HEK293T (cell line): ENCODE measurements around the gene EVPL.

Experiments used
- CTCF ChIA-PET: fragments of 350-600 bp; formaldehyde crosslinking; extraction: SDS; loops from one replicate; lab custom pipeline; 2021; ENCODE audit warnings: antibody characterized with exemption, inconsistent platforms; lab: Yijun Ruan, JAX
- POLR2A ChIA-PET: fragments of 350-600 bp; formaldehyde crosslinking; extraction: SDS; loops from one replicate; lab custom pipeline; 2020; ENCODE audit warnings: antibody characterized with exemption, inconsistent platforms; lab: Yijun Ruan, JAX
- DNase-seq: peaks from one replicate; pipeline ENCODE4 v3.0.0; 2012; ENCODE audit warnings: mixed read lengths; ENCODE audit errors: extremely low spot score
- ARNT ChIP-seq: fragments of 450-650 bp; IDR thresholded peaks from 2 replicates; pipeline ENCODE4 v1.6.1; 2017; ENCODE audit warnings: mild to moderate bottlenecking
- BHLHE40 ChIP-seq: fragments of 450-650 bp; IDR thresholded peaks from 2 replicates; pipeline ENCODE4 v1.6.1; 2016; ENCODE audit warnings: mild to moderate bottlenecking, moderate library complexity, borderline replicate concordance
- CTBP1 ChIP-seq: fragments of 450-650 bp; IDR thresholded peaks from 2 replicates; pipeline ENCODE4 v1.6.1; 2016; ENCODE audit warnings: borderline replicate concordance
- ELF4 ChIP-seq: fragments of 450-650 bp; IDR thresholded peaks from 2 replicates; pipeline ENCODE4 v1.6.1; 2017; ENCODE audit warnings: antibody characterized with exemption
- FOXA1 ChIP-seq: fragments of 450-650 bp; IDR thresholded peaks from 2 replicates; pipeline ENCODE4 v1.6.1; 2016; ENCODE audit warnings: mild to moderate bottlenecking
- FOXK2 ChIP-seq: fragments of 450-650 bp; IDR thresholded peaks from 2 replicates; pipeline ENCODE4 v1.6.1; 2016; ENCODE audit warnings: mild to moderate bottlenecking
- FOXM1 ChIP-seq: fragments of 450-650 bp; IDR thresholded peaks from 2 replicates; pipeline ENCODE4 v1.6.1; 2017; ENCODE audit warnings: mild to moderate bottlenecking, borderline replicate concordance
- HDGF ChIP-seq: fragments of 450-650 bp; IDR thresholded peaks from 2 replicates; pipeline ENCODE4 v1.6.1; 2017; ENCODE audit warnings: antibody characterized with exemption, borderline replicate concordance
- L3MBTL2 ChIP-seq: fragments of 450-650 bp; conservative IDR thresholded peaks from 2 replicates; pipeline ENCODE4 v1.6.1; 2016; ENCODE audit warnings: mild to moderate bottlenecking
- LEF1 ChIP-seq: fragments of 450-650 bp; IDR thresholded peaks from 2 replicates; pipeline ENCODE4 v1.6.1; 2017; ENCODE audit warnings: mild to moderate bottlenecking, borderline replicate concordance
- NFRKB ChIP-seq: fragments of 450-650 bp; IDR thresholded peaks from 2 replicates; pipeline ENCODE4 v1.6.1; 2016; ENCODE audit warnings: mild to moderate bottlenecking, moderate library complexity
- SP1 ChIP-seq: fragments of 450-650 bp; IDR thresholded peaks from 2 replicates; pipeline ENCODE4 v1.6.1; 2017
- SUZ12 ChIP-seq: fragments of 450-650 bp; IDR thresholded peaks from 2 replicates; pipeline ENCODE4 v1.6.1; 2016; ENCODE audit warnings: mild to moderate bottlenecking
- TARDBP ChIP-seq: fragments of 450-650 bp; IDR thresholded peaks from 2 replicates; pipeline ENCODE4 v1.6.1; 2016
- ZNF384 ChIP-seq: fragments of 450-650 bp; IDR thresholded peaks from 2 replicates; pipeline ENCODE4 v1.6.1; 2016
- TF ChIP-seq, protein P1 (sequence below): fragments of 450-650 bp; IDR thresholded peaks from 2 replicates; pipeline ENCODE4 v1.6.1; 2016

EVPL gene

DNA sequence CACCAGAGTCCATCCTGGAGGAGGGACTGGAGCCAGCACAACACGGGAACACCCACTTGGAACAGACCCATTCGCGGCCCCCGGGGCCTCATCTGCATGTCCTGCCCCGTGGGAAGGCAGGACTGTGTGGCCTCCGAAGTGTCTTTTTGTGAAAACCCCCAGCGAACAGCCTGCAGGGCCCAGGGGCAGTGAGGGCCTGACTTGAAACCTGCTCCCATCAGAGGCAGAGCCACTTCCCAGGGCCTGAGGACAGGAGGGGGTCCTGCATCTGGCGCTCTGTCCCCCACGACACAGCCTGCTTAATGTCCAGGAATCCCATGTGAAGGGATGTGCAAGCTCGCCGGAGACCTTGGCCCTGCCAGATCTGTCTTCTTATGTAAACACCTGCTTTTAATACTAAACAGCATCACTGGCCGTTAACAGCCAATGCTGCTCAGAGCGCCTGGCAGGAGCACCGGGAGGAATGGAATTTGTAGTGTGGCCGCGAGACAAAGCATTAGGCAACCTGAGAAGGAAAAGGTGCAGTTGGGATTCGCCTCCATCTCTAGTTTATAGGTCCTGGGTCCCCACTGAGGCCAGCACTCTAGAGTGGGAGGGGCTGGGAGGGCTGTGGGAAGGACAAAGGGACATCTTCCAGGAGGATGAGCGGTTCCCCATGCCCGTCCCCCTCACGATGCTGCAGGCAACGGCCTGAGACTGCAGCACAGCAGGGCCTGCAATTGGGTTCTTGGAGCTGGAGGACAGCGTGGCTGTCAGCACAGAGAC lies 9.6 kb upstream of the EVPL start:
- POLR2A ChIA-PET, result no interaction called here
- DNase-seq, result no peak
- TF ChIP-seq SUZ12, result no peak
- TF ChIP-seq FOXK2, result no peak
- no peak for TF ChIP-seq HDGF
- TF ChIP-seq ZNF384, result no peak
- no peak for TF ChIP-seq LEF1
- no peak for TF ChIP-seq NFRKB
- no peak for TF ChIP-seq ARNT
- TF ChIP-seq SP1, result no peak
- TF ChIP-seq, protein P1, sequence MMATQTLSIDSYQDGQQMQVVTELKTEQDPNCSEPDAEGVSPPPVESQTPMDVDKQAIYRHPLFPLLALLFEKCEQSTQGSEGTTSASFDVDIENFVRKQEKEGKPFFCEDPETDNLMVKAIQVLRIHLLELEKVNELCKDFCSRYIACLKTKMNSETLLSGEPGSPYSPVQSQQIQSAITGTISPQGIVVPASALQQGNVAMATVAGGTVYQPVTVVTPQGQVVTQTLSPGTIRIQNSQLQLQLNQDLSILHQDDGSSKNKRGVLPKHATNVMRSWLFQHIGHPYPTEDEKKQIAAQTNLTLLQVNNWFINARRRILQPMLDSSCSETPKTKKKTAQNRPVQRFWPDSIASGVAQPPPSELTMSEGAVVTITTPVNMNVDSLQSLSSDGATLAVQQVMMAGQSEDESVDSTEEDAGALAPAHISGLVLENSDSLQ, result no peak
- no peak for TF ChIP-seq FOXA1
- TF ChIP-seq FOXM1, result no peak
- CTCF ChIA-PET, result interaction anchor here (1.5 kb wide), 1 partner anchor 23 kb away, joined by 6 read pairs; no protein-coding TSS in a partner anchor

DNA sequence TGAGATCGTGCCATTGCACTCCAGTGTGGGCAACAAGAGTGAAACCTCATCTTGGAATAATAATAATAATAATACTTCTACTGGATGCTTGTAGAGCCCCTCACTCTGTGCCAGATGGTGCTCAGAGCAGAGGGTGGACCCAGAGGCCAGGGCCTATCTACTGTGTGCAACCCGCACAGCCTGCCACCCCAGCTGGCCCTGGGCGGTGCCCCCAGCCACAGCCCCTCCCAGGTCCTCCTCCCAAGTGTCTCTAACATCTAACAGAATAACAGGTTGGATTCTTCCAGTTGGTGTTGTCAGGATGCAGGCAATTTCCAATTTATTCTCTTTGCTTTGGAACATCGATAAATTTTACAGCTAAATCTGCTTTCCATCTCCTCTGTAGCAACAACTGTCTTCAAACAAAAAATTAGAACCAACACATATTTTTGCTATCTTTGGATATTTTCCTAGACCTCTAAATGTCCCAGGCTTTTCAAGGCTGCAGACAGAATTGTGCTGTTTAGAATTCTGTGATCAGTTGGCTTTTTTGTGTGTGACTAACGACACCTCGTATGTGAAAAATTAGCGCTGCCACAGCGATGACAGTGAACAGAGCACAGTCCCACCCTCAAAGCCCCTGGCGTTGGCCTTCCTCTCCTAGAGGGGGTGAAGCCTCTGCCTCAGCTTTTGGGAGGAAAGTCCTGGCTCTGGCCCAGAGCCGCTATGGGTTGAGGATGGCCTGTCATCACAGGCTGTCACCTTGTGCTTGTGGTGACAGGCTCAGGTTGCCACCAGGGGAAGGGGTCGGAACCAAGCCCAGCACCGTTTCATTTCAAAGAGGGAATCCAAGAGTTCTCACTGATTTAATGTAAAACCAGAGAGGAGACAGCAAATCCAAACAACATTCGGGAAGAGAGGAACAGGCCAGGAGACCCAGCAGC lies 7.6 kb upstream of the EVPL start:
- DNase-seq, result no peak
- CTCF ChIA-PET, result interaction anchor here (0.7 kb wide), 1 partner anchor 20 kb away, joined by 3 read pairs; no protein-coding TSS in a partner anchor
- POLR2A ChIA-PET, result interaction anchor here (0.6 kb wide), 1 partner anchor 975 kb away, joined by 3 read pairs; no protein-coding TSS in a partner anchor
- no peak for TF ChIP-seq ZNF384
- TF ChIP-seq, protein P1, result no peak
- no peak for TF ChIP-seq CTBP1
- TF ChIP-seq L3MBTL2, result no peak
- TF ChIP-seq ARNT, result no peak
- TF ChIP-seq TARDBP, result no peak
- no peak for TF ChIP-seq HDGF
- no peak for TF ChIP-seq LEF1
- no peak for TF ChIP-seq ELF4

GRCh38 chr17:76033139-76033538 lies 6.0 kb upstream of the EVPL start:
- CTCF ChIA-PET, result interaction anchor here (0.8 to 1.0 kb wide), 2 partner anchors 13 to 19 kb away, joined by 4 read pairs; no protein-coding TSS in a partner anchor
- POLR2A ChIA-PET, result interaction anchor here (0.7 to 1.0 kb wide), 2 partner anchors 13 to 79 kb away, joined by 3 read pairs; no protein-coding TSS in a partner anchor
- TF ChIP-seq FOXM1 (no peak), SUZ12 (no peak), LEF1 (no peak), SP1 (no peak), ARNT (no peak), TARDBP (no peak), FOXK2 (no peak), L3MBTL2 (no peak), ZNF384 (no peak), HDGF (no peak), FOXA1 (no peak)
- TF ChIP-seq, protein P1, result no peak
- no peak for DNase-seq

DNA sequence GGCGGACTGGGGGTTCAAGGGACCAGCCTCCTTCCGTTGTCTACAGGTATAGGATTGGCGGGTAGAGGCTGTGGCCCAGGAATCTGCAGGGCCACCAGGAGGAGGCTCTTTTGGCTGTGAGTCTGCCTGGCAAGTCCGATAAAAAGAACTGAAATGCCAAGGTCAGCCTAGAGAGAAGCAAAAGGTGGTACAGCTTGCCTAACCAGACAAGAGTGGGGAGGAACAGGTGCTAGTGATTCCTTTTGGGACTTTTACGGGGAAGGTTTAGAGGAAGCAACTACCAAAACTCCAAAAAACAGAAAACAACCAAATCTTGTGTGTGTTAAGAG lies 5.6 kb upstream of the EVPL start:
- POLR2A ChIA-PET, result no interaction called here
- TF ChIP-seq SUZ12, result no peak
- no peak for TF ChIP-seq L3MBTL2
- TF ChIP-seq FOXK2, result no peak
- TF ChIP-seq BHLHE40, result no peak
- TF ChIP-seq ARNT, result no peak
- TF ChIP-seq FOXM1, result no peak
- TF ChIP-seq TARDBP, result no peak
- TF ChIP-seq SP1, result no peak
- no peak for TF ChIP-seq HDGF
- TF ChIP-seq, protein P1, result no peak
- no peak for TF ChIP-seq CTBP1
- no peak for TF ChIP-seq NFRKB
- TF ChIP-seq ELF4, result no peak
- no peak for TF ChIP-seq ZNF384
- TF ChIP-seq LEF1, result no peak
- no peak for TF ChIP-seq FOXA1
- CTCF ChIA-PET, result interaction anchor here (0.8 kb wide), 1 partner anchor 13 kb away, joined by 4 read pairs; no protein-coding TSS in a partner anchor
- no peak for DNase-seq

DNA sequence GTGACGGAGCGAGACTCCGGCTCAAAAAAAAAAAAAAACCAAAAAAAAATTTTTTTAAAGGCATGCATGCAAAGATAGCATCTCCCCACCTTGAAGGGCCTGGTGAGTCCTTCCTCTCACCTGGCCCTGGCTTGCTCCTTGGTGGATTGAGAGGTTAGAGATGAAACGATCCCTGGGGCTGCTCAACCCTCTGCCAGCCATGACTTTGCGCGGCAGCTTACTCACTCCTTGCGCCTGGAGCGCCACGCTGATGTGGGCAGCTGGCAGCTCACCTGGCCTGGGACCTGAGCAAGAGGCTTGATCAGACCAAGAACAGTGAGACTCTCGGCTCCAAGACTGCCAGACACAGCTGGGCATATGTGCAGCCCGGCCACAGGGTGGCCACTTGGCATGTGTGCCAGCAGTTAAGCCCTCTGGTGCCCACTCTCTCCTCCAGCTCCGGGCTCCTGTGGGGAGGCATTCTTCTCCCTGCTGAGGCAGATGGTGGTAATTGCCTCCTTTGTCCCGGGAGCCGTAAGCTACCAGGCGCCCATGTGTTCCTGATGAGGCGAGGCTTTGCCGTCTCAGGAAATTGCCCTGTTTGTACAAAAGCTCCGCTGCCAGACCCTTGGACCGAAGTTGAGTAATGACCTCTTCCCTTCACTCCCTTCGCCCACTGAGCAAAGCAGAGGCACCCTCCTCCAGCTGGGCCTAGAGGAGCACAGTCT lies 5.1 kb upstream of the EVPL start:
- TF ChIP-seq LEF1, result no peak
- no peak for TF ChIP-seq HDGF
- ChIA-PET CTCF (interaction anchor here (0.8 kb wide), 1 partner anchor 12 kb away, joined by 4 read pairs; no protein-coding TSS in a partner anchor), POLR2A (no interaction called here)
- no peak for DNase-seq
